ENCODE data around the gene PMPCB. TPM values are rescaled to one million over a fixed set of nuclear protein-coding genes. Genes with fewer than 3 reads are reported as not detected.

PMPCB gene
- total and polyA plus RNA-seq, 2 donors (not counting 1 experiment from before 2014, with no cell fraction given) = 62.8 to 94.4 TPM

- no peak for TF ChIP-seq EZH2 (IDR thresholded peaks at IDR 0.05; ENCODE audit: low read length, missing control alignments)
- no peak for TF ChIP-seq CTCF (conservative IDR thresholded peaks at IDR 0.05 in 1 of 2, IDR thresholded peaks at IDR 0.05 in 1 of 2; ENCODE audit: low read depth in 1 of 2, low read length in 2 of 2)
Observed at GRCh38 chr7:103348452-103348851, 51.2 kb downstream of the PMPCB start.

GRCh38 chr7:103348959-103349358, 51.7 kb downstream of the PMPCB start:
- H3K9ac ChIP-seq (ENCODE audit: insufficient read depth, low read length) = no peak overlapping the region
- peaks cover 66% of the 10 kb centered on the region for H3K79me2 ChIP-seq (ENCODE audit: control insufficient read depth, insufficient read depth, low read length)
- H2AFZ ChIP-seq (ENCODE audit: low read length) = no peak overlapping the region
- H3K27ac ChIP-seq (ENCODE audit: insufficient read depth, low read length) = no peak overlapping the region
- H3K27me3 ChIP-seq (ENCODE audit: control insufficient read depth, insufficient read depth, low read length) = no peaks in the 10 kb centered on the region
- TF ChIP-seq EZH2 (IDR thresholded peaks at IDR 0.05; ENCODE audit: low read length, missing control alignments) (no peak), CTCF (conservative IDR thresholded peaks at IDR 0.05 in 1 of 2, IDR thresholded peaks at IDR 0.05 in 1 of 2; ENCODE audit: low read depth in 1 of 2, low read length in 2 of 2) (no peak)
- peak overlapping the region; percentile 90 for H3K4me2 ChIP-seq (ENCODE audit: extremely low read depth, insufficient read depth, low read length)
- peaks cover 2% of the 10 kb centered on the region for H3K36me3 ChIP-seq (ENCODE audit: control insufficient read depth, insufficient read depth, low read length)
- peaks cover 3% of the 10 kb centered on the region for H3K4me1 ChIP-seq (ENCODE audit: control insufficient read depth, extremely low read depth, insufficient read depth, low read length)
- H3K4me3 ChIP-seq (replicated peaks in 1 of 4; ENCODE audit: control extremely low read depth in 1 of 4, insufficient read depth in 1 of 4, low read depth in 3 of 4, low read length in 4 of 4) = peak overlapping the region; percentile 74 to 99 (median 98)
- no peak for DNase-seq (ENCODE audit: low read depth in 2 of 2)
- no peaks in the 10 kb centered on the region for H3K9me3 ChIP-seq (ENCODE audit: control insufficient read depth, insufficient read depth, low read depth, low read length)
- H4K20me1 ChIP-seq (ENCODE audit: control insufficient read depth, extremely low read depth, insufficient read depth, low read length) = no peaks in the 10 kb centered on the region

More at GRCh38 chr7:103348452-103348851, 51.2 kb downstream of the PMPCB start:
- H3K9me3 ChIP-seq (ENCODE audit: control insufficient read depth, insufficient read depth, low read depth, low read length) = no peaks in the 10 kb centered on the region
- DNase-seq (ENCODE audit: low read depth in 2 of 2) = no peak
- H3K4me2 ChIP-seq (ENCODE audit: extremely low read depth, insufficient read depth, low read length) = peak overlapping the region; percentile 90
- H3K79me2 ChIP-seq (ENCODE audit: control insufficient read depth, insufficient read depth, low read length) = peaks cover 70% of the 10 kb centered on the region
- H3K27ac ChIP-seq (ENCODE audit: insufficient read depth, low read length) = peak overlapping the region; percentile 96
- H3K4me3 ChIP-seq (replicated peaks in 1 of 4; ENCODE audit: control extremely low read depth in 1 of 4, insufficient read depth in 1 of 4, low read depth in 3 of 4, low read length in 4 of 4) = peak overlapping the region; percentile 74 to 99 (median 98)
- H3K4me1 ChIP-seq (ENCODE audit: control insufficient read depth, extremely low read depth, insufficient read depth, low read length) = peaks cover 3% of the 10 kb centered on the region
- no peaks in the 10 kb centered on the region for H3K27me3 ChIP-seq (ENCODE audit: control insufficient read depth, insufficient read depth, low read length)
- no peak overlapping the region for H2AFZ ChIP-seq (ENCODE audit: low read length)
- H4K20me1 ChIP-seq (ENCODE audit: control insufficient read depth, extremely low read depth, insufficient read depth, low read length) = no peaks in the 10 kb centered on the region
- no peak overlapping the region for H3K9ac ChIP-seq (ENCODE audit: insufficient read depth, low read length)
- H3K36me3 ChIP-seq (ENCODE audit: control insufficient read depth, insufficient read depth, low read length) = peaks cover 2% of the 10 kb centered on the region

GRCh38 chr7:103349805-103350204, 52.6 kb downstream of the PMPCB start:
- no peak overlapping the region for H3K9ac ChIP-seq (ENCODE audit: insufficient read depth, low read length)
- no peak for TF ChIP-seq EZH2 (IDR thresholded peaks at IDR 0.05; ENCODE audit: low read length, missing control alignments)
- TF ChIP-seq CTCF (conservative IDR thresholded peaks at IDR 0.05 in 1 of 2, IDR thresholded peaks at IDR 0.05 in 1 of 2; ENCODE audit: low read depth in 1 of 2, low read length in 2 of 2) = no peak
- H3K36me3 ChIP-seq (ENCODE audit: control insufficient read depth, insufficient read depth, low read length) = peaks cover 2% of the 10 kb centered on the region
- peaks cover 61% of the 10 kb centered on the region for H3K79me2 ChIP-seq (ENCODE audit: control insufficient read depth, insufficient read depth, low read length)
- no peak for DNase-seq (ENCODE audit: low read depth in 2 of 2)
- H2AFZ ChIP-seq (ENCODE audit: low read length) = no peak overlapping the region
- peak overlapping the region; percentile 32 for H3K4me2 ChIP-seq (ENCODE audit: extremely low read depth, insufficient read depth, low read length)
- no peaks in the 10 kb centered on the region for H4K20me1 ChIP-seq (ENCODE audit: control insufficient read depth, extremely low read depth, insufficient read depth, low read length)
- H3K4me1 ChIP-seq (ENCODE audit: control insufficient read depth, extremely low read depth, insufficient read depth, low read length) = peaks cover 3% of the 10 kb centered on the region
- peak overlapping the region in 2 of 4 experiments; percentile 3 to 10 for H3K4me3 ChIP-seq (replicated peaks in 1 of 4; ENCODE audit: control extremely low read depth in 1 of 4, insufficient read depth in 1 of 4, low read depth in 3 of 4, low read length in 4 of 4)
- H3K9me3 ChIP-seq (ENCODE audit: control insufficient read depth, insufficient read depth, low read depth, low read length) = no peaks in the 10 kb centered on the region
- H3K27me3 ChIP-seq (ENCODE audit: control insufficient read depth, insufficient read depth, low read length) = no peaks in the 10 kb centered on the region
- no peak overlapping the region for H3K27ac ChIP-seq (ENCODE audit: insufficient read depth, low read length)

Other genes with a start within 250 kb of the PMPCB start
- 0.66 and 1.0 TPM in 2 replicates for gene FBXL13, start 222.6 kb upstream of the PMPCB start, total RNA-seq
- gene FBXL13, start 222.6 kb upstream of the PMPCB start, polyA plus RNA-seq = 0.41 and 0.61 TPM in 2 replicates
- gene ARMC10, start 222.3 kb upstream of the PMPCB start, total RNA-seq = 47.3 and 50.5 TPM in 2 replicates
- gene ARMC10, start 222.3 kb upstream of the PMPCB start, polyA plus RNA-seq = 29.9 and 31.8 TPM in 2 replicates
- gene NAPEPLD, start 148.3 kb upstream of the PMPCB start, total RNA-seq = 8.5 and 9.2 TPM in 2 replicates
- gene NAPEPLD, start 148.3 kb upstream of the PMPCB start, polyA plus RNA-seq = 4.6 and 5.7 TPM in 2 replicates
- 13.6 and 15.0 TPM in 2 replicates for gene DNAJC2, start 47.3 kb downstream of the PMPCB start, total RNA-seq
- 22.0 and 24.4 TPM in 2 replicates for gene DNAJC2, start 47.3 kb downstream of the PMPCB start, polyA plus RNA-seq
- 144 and 175 TPM in 2 replicates for gene PSMC2, start 50.2 kb downstream of the PMPCB start, total RNA-seq
- 305 and 340 TPM in 2 replicates for gene PSMC2, start 50.2 kb downstream of the PMPCB start, polyA plus RNA-seq
- not detected in 2 replicates for gene SLC26A5, start 148.8 kb downstream of the PMPCB start, total RNA-seq
- not detected in 2 replicates for gene SLC26A5, start 148.8 kb downstream of the PMPCB start, polyA plus RNA-seq